KMS-11 (cell line): ENCODE data around the gene PTPRN2.

Experiments used
- H2AFZ ChIP-seq: fragments of 200-600 bp; sonication (generic); 2 replicates; pipeline ENCODE4 v1.6.1; 2016; ENCODE audit warnings: antibody characterized with exemption, mixed run types, low read depth
- H3K27ac ChIP-seq: fragments of 200-600 bp; sonication (generic); 2 replicates; pipeline ENCODE4 v1.6.1; 2016; ENCODE audit warnings: mild to moderate bottlenecking, mixed run types
- H3K27me3 ChIP-seq: fragments of 200-600 bp; sonication (generic); 2 replicates; pipeline ENCODE4 v1.6.1; 2017; ENCODE audit warnings: mild to moderate bottlenecking, low read depth, mixed run types, moderate library complexity; ENCODE audit not compliant: insufficient read depth
- H3K36me3 ChIP-seq: fragments of 200-600 bp; sonication (generic); 2 replicates; pipeline ENCODE4 v1.6.1; 2017; ENCODE audit warnings: mild to moderate bottlenecking, mixed run types; ENCODE audit not compliant: insufficient read depth
- H3K4me1 ChIP-seq: fragments of 200-600 bp; sonication (generic); 2 replicates; pipeline ENCODE4 v1.6.1; 2016; ENCODE audit warnings: mild to moderate bottlenecking, low read depth, mixed run types; ENCODE audit not compliant: poor library complexity, severe bottlenecking
- H3K4me2 ChIP-seq: fragments of 200-600 bp; sonication (generic); 2 replicates; pipeline ENCODE4 v1.7.0; 2016; ENCODE audit warnings: mild to moderate bottlenecking, mixed run types
- H3K4me3 ChIP-seq: fragments of 200-600 bp; sonication (generic); IDR thresholded peaks from 2 replicates; pipeline ENCODE4 v1.6.1; 2017; ENCODE audit warnings: low read depth, low read length, mixed read lengths; ENCODE audit not compliant: insufficient read depth
- H3K79me2 ChIP-seq: fragments of 200-600 bp; sonication (generic); 2 replicates; pipeline ENCODE4 v1.6.1; 2016; ENCODE audit warnings: low read depth, mixed run types; ENCODE audit not compliant: insufficient read depth
- H3K9ac ChIP-seq: fragments of 200-600 bp; sonication (generic); 2 replicates; pipeline ENCODE4 v1.6.1; 2016; ENCODE audit warnings: mild to moderate bottlenecking, mixed run types
- H4K20me1 ChIP-seq: fragments of 200-600 bp; sonication (generic); 2 replicates; pipeline ENCODE4 v1.6.1; 2016; ENCODE audit warnings: mild to moderate bottlenecking, mixed run types; ENCODE audit not compliant: insufficient read depth
- CTCF ChIP-seq: fragments of 200-600 bp; sonication (generic); conservative IDR thresholded peaks from 2 replicates; pipeline ENCODE4 v1.6.1; 2017; ENCODE audit warnings: low read depth, mild to moderate bottlenecking, antibody characterized with exemption, low read length, moderate library complexity, mixed read lengths

PTPRN2 gene

GRCh38 chr7:158098125-158099030 is 489.2 kb downstream of the PTPRN2 start:
- no peak overlapping the region for H3K4me2 ChIP-seq
- H3K79me2 ChIP-seq: no peaks in the 10 kb centered on the region
- H4K20me1 ChIP-seq: no peaks in the 10 kb centered on the region
- H3K4me3 ChIP-seq: no peak overlapping the region
- peaks cover 5% of the 10 kb centered on the region; the same call in 1 of the 2 replicates for H3K27me3 ChIP-seq
- H3K9ac ChIP-seq: no peak overlapping the region
- no peak for TF ChIP-seq CTCF
- H3K4me1 ChIP-seq: no peaks in the 10 kb centered on the region
- H3K27ac ChIP-seq: no peak overlapping the region
- no peaks in the 10 kb centered on the region for H3K36me3 ChIP-seq
- H2AFZ ChIP-seq: no peak overlapping the region

GRCh38 chr7:158097453-158098124 is 490.0 kb downstream of the PTPRN2 start:
- no peak overlapping the region for H3K27ac ChIP-seq
- H3K79me2 ChIP-seq: no peaks in the 10 kb centered on the region
- no peak overlapping the region for H3K4me2 ChIP-seq
- H2AFZ ChIP-seq: no peak overlapping the region
- H3K9ac ChIP-seq: no peak overlapping the region
- no peaks in the 10 kb centered on the region for H3K4me1 ChIP-seq
- no peaks in the 10 kb centered on the region for H3K36me3 ChIP-seq
- H4K20me1 ChIP-seq: no peaks in the 10 kb centered on the region
- H3K4me3 ChIP-seq: no peak overlapping the region
- H3K27me3 ChIP-seq: peaks cover 5% of the 10 kb centered on the region; the same call in 1 of the 2 replicates
- no peak for TF ChIP-seq CTCF

- no peak overlapping the region for H3K4me2 ChIP-seq
- H2AFZ ChIP-seq: no peak overlapping the region
- no peaks in the 10 kb centered on the region for H3K36me3 ChIP-seq
- H3K4me1 ChIP-seq: no peaks in the 10 kb centered on the region
- H3K27ac ChIP-seq: no peak overlapping the region
- peaks cover 5% of the 10 kb centered on the region; the same call in 1 of the 2 replicates for H3K27me3 ChIP-seq
- no peaks in the 10 kb centered on the region for H4K20me1 ChIP-seq
- TF ChIP-seq CTCF: no peak
- no peak overlapping the region for H3K9ac ChIP-seq
- H3K4me3 ChIP-seq: no peak overlapping the region
- H3K79me2 ChIP-seq: no peaks in the 10 kb centered on the region
Observed at GRCh38 chr7:158097106-158097452, 490.5 kb downstream of the PTPRN2 start.

- Histone ChIP-seq H3K4me1 (no peaks in the 10 kb centered on the region), H3K27ac (no peak overlapping the region), H3K4me3 (no peak overlapping the region), H3K27me3 (peaks cover 5% of the 10 kb centered on the region; the same call in 1 of the 2 replicates), H3K79me2 (no peaks in the 10 kb centered on the region), H3K4me2 (no peak overlapping the region), H3K36me3 (no peaks in the 10 kb centered on the region), H3K9ac (no peak overlapping the region), H2AFZ (no peak overlapping the region), H4K20me1 (no peaks in the 10 kb centered on the region)
- TF ChIP-seq CTCF: no peak
Observed at GRCh38 chr7:158096582-158096981, 491.0 kb downstream of the PTPRN2 start.
